NCI-H226 (cell line): ENCODE measurements around the gene KIRREL3.

ENCODE experiments used
- DNase-seq: peaks from one replicate; pipeline ENCODE4 v3.0.0-alpha.2; 2015

Gene KIRREL3

DNA sequence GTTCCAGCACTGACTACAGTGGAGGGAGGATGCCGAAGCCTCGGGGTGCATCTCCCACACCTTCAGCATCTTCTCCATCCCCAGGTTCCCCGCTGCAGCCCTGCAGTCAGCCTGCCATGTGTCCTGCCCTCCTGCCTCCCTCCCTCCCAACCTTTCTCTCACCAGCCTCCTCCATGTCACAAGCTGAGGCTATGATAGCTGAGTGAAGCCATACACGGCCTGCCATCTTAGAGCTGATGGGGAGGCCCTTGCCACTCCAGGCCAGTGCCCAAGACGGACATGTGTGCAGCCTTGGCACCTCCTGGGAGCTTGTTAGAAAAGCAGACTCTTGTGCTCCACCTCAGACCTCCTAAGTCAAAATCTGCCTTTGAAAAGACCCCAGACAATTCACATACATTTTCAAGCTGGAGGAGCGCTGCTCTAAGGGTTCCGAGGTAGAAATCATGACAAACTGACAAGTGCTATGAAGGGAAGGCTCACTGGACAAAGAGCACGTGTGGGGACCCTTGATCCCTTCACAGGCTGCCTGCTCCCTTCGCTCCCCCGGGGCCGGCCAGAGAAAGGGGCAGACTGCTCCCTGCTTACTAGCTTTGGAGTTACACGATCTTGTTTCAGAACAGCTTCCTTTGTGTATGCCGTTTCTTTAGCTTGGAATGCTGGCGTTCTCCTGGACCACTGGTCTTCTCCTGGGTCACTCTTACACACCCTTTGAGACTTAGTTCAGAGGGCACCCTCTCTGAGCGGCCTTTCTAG, 521.2 kb downstream of the KIRREL3 start:
- DNase-seq: no peak

DNA sequence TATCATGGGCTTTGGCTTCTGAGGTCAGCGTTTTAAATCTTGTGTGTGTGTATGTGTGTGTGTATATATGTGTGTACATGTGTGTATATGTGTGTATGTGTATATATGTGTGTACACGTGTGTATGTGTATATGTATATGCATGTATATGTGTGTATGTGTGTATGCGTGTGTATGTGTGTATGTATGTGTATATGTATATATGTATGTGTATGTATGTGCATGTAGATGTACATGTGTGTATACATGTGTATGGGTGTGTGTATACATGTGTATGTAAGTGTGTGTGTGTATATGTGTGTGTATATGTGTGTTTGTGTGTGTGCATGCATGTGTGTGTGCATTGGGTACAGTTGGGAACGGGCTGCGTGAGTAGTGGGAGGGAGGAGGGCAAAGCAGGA, 522.1 kb downstream of the KIRREL3 start:
- DNase-seq: no peak

DNA sequence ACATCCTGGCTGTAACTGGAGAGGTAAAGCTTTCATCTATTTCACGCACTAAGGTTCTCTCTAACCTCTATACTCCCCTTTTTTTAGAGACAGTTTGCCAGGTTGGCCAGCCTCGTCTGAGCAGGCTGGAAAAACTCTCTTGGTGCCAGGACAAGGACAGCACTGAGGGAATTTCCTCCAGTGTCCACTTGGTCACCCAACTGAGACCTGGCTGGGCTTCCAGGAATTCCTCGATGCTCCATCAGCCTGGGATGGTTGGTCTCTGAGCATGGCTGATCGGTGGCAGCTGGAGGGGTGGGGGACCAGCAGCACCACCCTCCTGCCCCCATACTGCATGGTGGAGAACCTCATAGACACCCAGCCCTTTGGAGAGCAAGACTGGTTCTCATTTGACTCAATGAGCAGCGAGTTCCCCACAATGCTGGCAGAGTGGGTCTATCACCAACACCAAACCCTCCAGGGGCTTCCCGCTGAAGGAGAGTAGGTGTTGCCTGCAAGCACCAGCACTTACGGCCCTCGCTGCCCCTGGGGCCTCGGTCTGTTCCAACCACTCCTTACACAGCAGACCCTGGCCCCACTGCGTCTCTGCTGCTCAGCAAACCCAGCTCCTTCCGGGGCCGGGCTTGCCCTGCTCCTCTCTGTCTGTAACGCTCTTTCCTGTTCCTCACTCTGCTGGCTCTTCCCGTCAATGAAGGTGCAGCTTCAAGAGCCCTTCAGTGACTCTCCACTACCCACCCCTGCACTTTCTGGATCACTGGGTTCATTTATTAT, 522.9 kb downstream of the KIRREL3 start:
- no peak for DNase-seq

DNA sequence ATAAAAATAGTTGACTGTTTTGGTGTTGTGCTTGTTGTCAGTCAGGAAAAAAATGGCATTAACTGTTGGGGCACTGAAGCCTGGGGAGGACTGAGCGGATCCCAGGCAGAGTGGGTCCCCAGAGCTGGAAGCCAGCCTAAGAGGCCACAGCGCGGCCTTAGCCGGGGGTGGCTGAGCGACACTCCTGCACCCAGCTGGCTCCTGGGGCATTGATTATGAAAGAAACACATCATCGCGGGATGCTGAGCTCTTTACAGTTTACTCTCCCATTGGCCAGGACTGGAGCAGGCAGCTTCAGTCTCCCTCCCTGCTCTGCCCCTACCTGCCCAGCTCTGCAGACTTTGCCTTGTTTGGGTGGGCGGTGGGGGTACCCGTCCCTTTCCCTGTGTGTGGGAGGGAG, 523.6 kb downstream of the KIRREL3 start:
- DNase-seq: no peak

DNA sequence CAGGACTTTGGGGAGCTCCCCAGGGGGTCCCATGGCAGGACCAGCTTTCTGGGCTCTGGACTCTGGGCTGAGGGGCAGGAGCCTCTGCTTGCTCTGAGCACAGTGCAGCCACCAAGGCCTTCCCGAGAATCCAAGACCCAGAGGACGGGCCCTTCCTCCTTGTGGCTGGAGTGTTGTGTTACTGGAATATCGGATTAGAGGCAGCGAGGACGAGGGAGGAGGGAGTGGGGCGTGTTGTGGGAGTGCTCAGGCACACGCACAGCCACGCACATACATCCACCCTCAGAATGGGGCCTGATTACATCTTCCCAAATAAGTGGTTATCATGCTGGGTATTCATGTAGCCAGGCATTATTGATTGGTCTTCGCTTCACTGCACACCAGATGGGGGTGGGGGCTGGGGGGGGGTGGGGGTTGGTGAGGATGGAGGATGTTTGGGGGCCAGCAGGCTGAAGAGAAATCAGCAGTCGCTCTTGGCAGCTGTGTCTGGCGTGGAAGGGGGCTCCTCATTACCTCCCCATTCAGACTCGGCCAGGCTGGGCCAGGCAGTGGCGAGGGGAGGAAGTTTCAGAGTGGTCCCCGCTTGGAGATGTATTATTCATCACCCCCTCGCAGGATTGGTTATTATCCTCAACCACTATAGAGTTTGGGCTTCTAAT, 524.2 kb downstream of the KIRREL3 start:
- no peak for DNase-seq

DNA sequence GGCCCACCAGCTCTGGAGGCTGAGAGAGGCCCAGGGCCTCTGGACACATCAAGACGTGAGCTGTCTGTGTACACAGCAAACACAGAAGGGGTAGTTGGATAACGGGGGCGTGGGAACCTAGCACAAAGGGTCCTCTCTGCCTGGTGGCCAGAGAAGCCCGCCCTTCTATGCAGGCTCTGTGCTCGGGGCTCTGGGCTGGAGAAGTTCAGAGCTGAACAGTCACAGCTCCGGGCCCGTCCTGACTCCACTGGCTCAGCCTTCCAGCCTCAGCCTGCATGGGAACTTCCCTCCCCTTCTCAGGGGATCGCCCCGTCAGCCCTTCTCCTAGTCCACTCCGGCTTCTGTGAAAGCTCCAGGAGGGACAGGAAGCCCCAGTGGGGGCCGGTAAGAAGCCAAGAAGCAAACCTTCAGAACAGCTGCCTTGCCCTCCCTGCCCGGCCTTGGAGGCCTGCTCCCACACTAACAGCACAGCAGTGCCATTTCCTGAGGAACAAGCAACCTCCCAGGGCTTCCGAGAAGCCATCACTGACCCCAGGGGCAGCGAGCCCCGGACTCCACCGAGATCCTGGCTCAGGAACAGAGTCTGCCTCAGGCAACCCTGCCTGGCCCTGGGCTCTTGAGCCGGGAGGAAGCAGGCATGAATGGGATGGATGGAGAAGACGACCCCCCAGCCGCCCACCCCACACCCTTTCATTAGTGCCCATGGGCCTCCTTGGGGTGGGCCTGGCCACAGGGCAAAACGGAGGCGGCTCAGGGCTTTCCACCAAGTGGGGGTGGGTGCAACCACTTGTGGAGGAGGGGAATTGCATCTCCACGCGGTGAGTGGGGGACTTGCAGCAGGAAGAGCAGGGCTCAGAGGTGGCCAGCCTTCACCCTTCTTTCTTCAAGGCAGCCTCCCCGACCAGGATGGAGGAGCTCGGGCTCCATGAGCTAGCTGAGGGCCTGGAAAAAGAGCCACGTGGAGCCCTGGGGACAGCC, 525.3 kb downstream of the KIRREL3 start:
- DNase-seq: no peak

GRCh38 chr11:126474220-126474619, 526.4 kb downstream of the KIRREL3 start:
- DNase-seq: no peak

GRCh38 chr11:126473269-126473668, 527.3 kb downstream of the KIRREL3 start:
- no peak for DNase-seq

DNA sequence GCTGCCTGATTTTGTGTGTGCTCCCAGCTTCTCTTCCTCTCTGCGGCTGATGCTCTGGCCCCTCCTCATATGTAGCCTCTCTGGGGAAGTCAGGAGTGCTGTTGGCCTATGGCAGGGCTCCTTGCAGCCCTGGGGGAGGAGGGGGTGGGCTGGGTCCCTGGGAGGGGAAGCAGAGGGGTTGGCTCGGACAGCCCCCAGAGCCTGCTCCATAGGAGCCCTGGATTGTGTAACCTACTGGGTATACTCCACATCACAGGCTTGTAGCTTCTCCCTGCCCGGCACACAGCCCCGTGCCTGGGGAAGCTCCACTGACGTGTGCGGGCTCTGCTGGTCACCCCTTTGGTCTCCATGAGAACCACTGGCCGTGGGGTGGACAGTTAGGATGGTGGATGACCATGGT, 531.3 kb downstream of the KIRREL3 start:
- DNase-seq: no peak

GRCh38 chr11:126468102-126468521, 532.5 kb downstream of the KIRREL3 start:
- DNase-seq: no peak

- no peak for DNase-seq
Measured at GRCh38 chr11:126467471-126467870, 533.1 kb downstream of the KIRREL3 start.

DNA sequence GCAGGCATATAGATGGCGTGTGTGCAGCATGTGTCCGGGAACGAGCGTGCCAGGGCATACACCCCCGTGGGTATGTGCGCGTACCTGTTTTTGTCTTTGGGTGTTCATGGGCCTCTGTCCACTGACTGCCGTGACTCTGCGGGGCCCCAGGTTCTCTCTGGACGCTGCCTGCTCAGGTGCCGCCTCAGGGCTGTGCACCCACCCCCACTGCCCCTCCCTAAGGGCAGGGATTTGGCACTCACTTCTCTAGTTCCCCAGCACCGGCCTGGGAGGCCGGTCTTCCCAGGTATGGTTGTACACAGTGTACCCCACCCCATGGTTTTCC, 533.6 kb downstream of the KIRREL3 start:
- DNase-seq: no peak

- no peak for DNase-seq
Measured at GRCh38 chr11:126466236-126467045, 534.1 kb downstream of the KIRREL3 start.

DNA sequence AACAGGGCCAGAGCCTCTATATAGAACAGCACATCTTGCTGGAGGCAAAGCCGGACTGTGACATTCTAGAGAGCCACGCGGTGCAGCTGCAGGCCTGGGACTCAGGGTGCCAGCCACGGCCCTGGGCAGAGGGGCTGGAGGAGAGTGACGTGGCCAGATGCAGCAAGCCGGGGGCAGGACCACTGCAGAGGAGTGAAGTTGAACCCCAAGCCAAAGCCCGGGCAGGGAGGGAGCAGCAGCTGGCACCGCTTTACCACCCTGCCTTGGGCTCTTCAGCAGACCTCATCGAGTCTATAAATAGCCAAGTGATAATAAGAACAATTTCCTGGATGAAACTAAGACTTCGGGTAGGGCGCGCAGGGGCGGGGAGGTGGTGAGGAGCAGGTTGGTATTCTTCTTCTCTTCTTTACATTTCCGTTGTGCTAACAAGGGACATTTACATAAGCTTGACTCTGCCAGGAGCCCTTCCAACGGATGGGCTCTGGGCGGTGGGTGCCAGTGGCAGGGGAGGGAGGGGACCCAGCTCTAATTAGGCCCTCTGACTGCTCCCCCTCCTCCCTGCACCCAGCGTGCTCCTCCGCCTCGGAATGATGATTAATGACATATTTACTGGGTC, 534.9 kb downstream of the KIRREL3 start:
- no peak for DNase-seq

- DNase-seq: no peak
Measured at GRCh38 chr11:126464796-126465195, 535.8 kb downstream of the KIRREL3 start.

GRCh38 chr11:126462422-126462821, 538.1 kb downstream of the KIRREL3 start:
- no peak for DNase-seq

GRCh38 chr11:126461996-126462395, 538.6 kb downstream of the KIRREL3 start:
- no peak for DNase-seq

DNA sequence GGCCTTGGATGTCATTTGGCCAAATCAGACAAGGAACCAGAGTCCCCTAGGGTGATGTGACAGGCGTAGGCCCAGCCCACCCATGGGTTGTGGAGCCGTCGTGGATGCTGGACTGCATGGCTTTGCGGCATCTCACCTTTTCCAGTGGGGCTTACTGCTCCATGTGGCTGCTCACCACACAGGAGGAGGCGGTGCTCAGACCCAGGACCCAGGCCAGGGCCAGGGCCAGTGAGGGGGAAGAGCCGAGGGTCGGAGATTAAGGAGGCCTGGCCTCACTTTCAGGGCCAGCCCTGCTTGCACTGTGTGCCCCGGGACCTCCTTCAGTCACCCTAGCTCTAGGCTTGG, 539.5 kb downstream of the KIRREL3 start:
- DNase-seq: no peak

DNA sequence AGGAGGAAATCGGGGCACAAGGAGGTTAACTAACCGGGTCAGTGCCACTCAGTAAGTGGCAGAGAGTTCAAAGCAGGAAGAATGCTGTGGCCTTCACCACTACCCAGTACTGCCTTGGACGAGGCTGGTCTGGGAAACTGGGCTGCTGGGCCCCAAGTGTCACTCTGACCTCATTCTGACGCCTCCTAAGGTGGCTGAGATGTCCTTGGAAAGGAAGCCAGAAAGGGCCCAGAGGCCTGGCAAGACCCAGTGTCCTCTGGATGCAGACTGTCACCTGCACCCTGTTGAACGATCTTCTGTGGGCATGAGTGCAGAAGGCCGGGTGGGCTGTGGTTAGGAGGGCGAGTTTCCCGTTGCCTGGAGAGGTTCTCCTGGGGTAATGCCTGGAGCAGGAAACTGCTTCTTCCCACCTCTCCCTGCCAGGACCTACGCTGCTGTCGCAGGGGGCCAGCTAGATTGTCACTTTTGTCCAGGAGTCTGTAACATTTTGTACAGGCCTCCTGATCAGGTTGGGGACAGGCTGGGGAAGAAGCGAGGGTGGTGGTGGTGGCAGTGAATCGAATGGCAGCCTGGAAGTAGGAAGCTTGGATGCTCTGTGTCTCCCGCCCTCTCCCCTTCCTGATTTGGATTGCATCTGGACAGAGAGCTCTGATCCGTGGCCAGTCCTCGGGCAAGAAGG, 540.0 kb downstream of the KIRREL3 start:
- no peak for DNase-seq

GRCh38 chr11:126459691-126460281, 540.8 kb downstream of the KIRREL3 start:
- no peak for DNase-seq

- DNase-seq: no peak
Measured at GRCh38 chr11:126457817-126458216, 542.8 kb downstream of the KIRREL3 start.
